H9 (cell line): Measurements from ENCODE around the gene SLC16A6. TPM values are rescaled to one million over a fixed set of nuclear protein-coding genes. Genes with fewer than 3 reads are reported as not detected.

Experiments
- DNase-seq: peaks from one replicate; pipeline ENCODE4 v3.0.0-alpha.2; 2017
- H2AFZ ChIP-seq: one replicate; pipeline ENCODE4 v1.6.1; 2013; ENCODE audit warnings: mild to moderate bottlenecking, low read length, control low read depth, moderate library complexity
- H2AK5ac ChIP-seq: 2 replicates; pipeline ENCODE4 v1.6.1; 2013; ENCODE audit warnings: low read length, control low read depth, mixed read lengths; ENCODE audit not compliant: insufficient read length
- H2BK120ac ChIP-seq: one replicate; pipeline ENCODE4 v1.6.1; 2013; ENCODE audit warnings: low read depth, mild to moderate bottlenecking, low read length, control low read depth, inconsistent platforms; ENCODE audit not compliant: poor library complexity, severe bottlenecking
- H2BK12ac ChIP-seq: 2 replicates; pipeline ENCODE4 v1.6.1; 2013; ENCODE audit warnings: low read length, control low read depth, mixed read lengths, low read depth; ENCODE audit not compliant: insufficient read length
- H2BK15ac ChIP-seq: 2 replicates; pipeline ENCODE4 v1.6.1; 2013; ENCODE audit warnings: low read depth, low read length, control low read depth
- H2BK20ac ChIP-seq: one replicate; pipeline ENCODE4 v1.6.1; 2013; ENCODE audit warnings: low read depth, mild to moderate bottlenecking, low read length, control low read depth, inconsistent platforms; ENCODE audit not compliant: poor library complexity, severe bottlenecking
- H2BK5ac ChIP-seq: 2 replicates; pipeline ENCODE4 v1.6.1; 2013; ENCODE audit warnings: low read length, control low read depth, mixed read lengths; ENCODE audit not compliant: insufficient read length
- H3K14ac ChIP-seq: 2 replicates; pipeline ENCODE4 v1.6.1; 2013; ENCODE audit warnings: low read length, control low read depth; ENCODE audit not compliant: insufficient read depth
- H3K18ac ChIP-seq: 2 replicates; pipeline ENCODE4 v1.6.1; 2013; ENCODE audit warnings: low read depth, mild to moderate bottlenecking, mixed read lengths, low read length, control low read depth; ENCODE audit not compliant: insufficient read length
- H3K23ac ChIP-seq: 2 replicates; pipeline ENCODE4 v1.6.1; 2013; ENCODE audit warnings: low read length, control low read depth, mixed read lengths, low read depth; ENCODE audit not compliant: insufficient read length
- H3K23me2 ChIP-seq: 2 replicates; pipeline ENCODE4 v1.6.1; 2013; ENCODE audit warnings: low read depth, mild to moderate bottlenecking, mixed read lengths, low read length, control low read depth; ENCODE audit not compliant: insufficient read length, poor library complexity, severe bottlenecking
- H3K27ac ChIP-seq: 2 replicates; pipeline ENCODE4 v1.5.1; 2013; ENCODE audit warnings: low read length, control low read depth, mixed read lengths, low read depth; ENCODE audit not compliant: insufficient read length
- H3K27me3 ChIP-seq: 2 replicates; pipeline ENCODE4 v1.6.1; 2013; ENCODE audit warnings: low read length, control low read depth, inconsistent platforms; ENCODE audit not compliant: insufficient read depth
- H3K4ac ChIP-seq: 2 replicates; pipeline ENCODE4 v1.6.1; 2013; ENCODE audit warnings: low read depth, mild to moderate bottlenecking, control low read depth, inconsistent platforms, low read length, moderate library complexity
- H3K4me1 ChIP-seq: 2 replicates; pipeline ENCODE4 v1.6.1; 2013; ENCODE audit warnings: low read length, control low read depth, inconsistent platforms; ENCODE audit not compliant: insufficient read depth
- H3K4me2 ChIP-seq: 2 replicates; pipeline ENCODE4 v1.6.1; 2013; ENCODE audit warnings: low read length, control low read depth, mixed read lengths; ENCODE audit not compliant: insufficient read length, insufficient read depth
- H3K56ac ChIP-seq: 2 replicates; pipeline ENCODE4 v1.6.1; 2013; ENCODE audit warnings: low read depth, mild to moderate bottlenecking, mixed read lengths, low read length, control low read depth; ENCODE audit not compliant: insufficient read length
- H3K79me1 ChIP-seq: 2 replicates; pipeline ENCODE4 v1.6.1; 2013; ENCODE audit warnings: low read depth, mild to moderate bottlenecking, moderate library complexity, low read length, control low read depth, inconsistent platforms; ENCODE audit not compliant: insufficient read depth, poor library complexity, severe bottlenecking
- H3K79me2 ChIP-seq: 2 replicates; pipeline ENCODE4 v1.6.1; 2013; ENCODE audit warnings: low read length, control low read depth, inconsistent platforms; ENCODE audit not compliant: insufficient read depth
- H3K9ac ChIP-seq: 2 replicates; pipeline ENCODE4 v1.6.1; 2013; ENCODE audit warnings: low read length, control low read depth, mixed read lengths; ENCODE audit not compliant: insufficient read length; ENCODE audit errors: extremely low read depth
- H3K9me3 ChIP-seq: one replicate; pipeline ENCODE4 v1.6.1; 2013; ENCODE audit warnings: low read depth, low read length, inconsistent platforms; ENCODE audit not compliant: control insufficient read depth
- H3T11ph ChIP-seq: one replicate; pipeline ENCODE4 v1.6.1; 2013; ENCODE audit warnings: mild to moderate bottlenecking, low read length, control low read depth, inconsistent platforms
- H4K20me1 ChIP-seq: one replicate; pipeline ENCODE4 v1.6.1; 2013; ENCODE audit not compliant: control insufficient read depth, insufficient read length, insufficient read depth
- H4K5ac ChIP-seq: 2 replicates; pipeline ENCODE4 v1.6.1; 2013; ENCODE audit warnings: low read depth, mild to moderate bottlenecking, mixed read lengths, low read length, control low read depth; ENCODE audit not compliant: insufficient read length
- H4K8ac ChIP-seq: replicated peaks from 2 replicates; pipeline ENCODE4 v1.6.1; 2013; ENCODE audit warnings: low read length, control low read depth, mixed read lengths, low read depth; ENCODE audit not compliant: insufficient read length
- H4K91ac ChIP-seq: 2 replicates; pipeline ENCODE4 v1.6.1; 2013; ENCODE audit warnings: low read depth, mild to moderate bottlenecking, moderate library complexity, mixed read lengths, low read length, control low read depth; ENCODE audit not compliant: insufficient read length
- H3K27ac Mint-ChIP-seq, 3 experiments: 2 replicates in 2 of 3; 3 replicates in 1 of 3; pipeline ENCODE4 v1.8.0; 2020 to 2021; ENCODE audit warnings: mixed read lengths in 3 of 3, mild to moderate bottlenecking in 1 of 3, moderate library complexity in 1 of 3
- H3K27me3 Mint-ChIP-seq: 2 replicates; pipeline ENCODE4 v1.8.0; 2021; ENCODE audit warnings: low read depth, mild to moderate bottlenecking, moderate library complexity, mixed read lengths
- H3K36me3 Mint-ChIP-seq, 3 experiments: 2 replicates in 2 of 3; 3 replicates in 1 of 3; pipeline ENCODE4 v1.8.0; 2020 to 2021; ENCODE audit warnings: low read depth in 3 of 3, mixed read lengths in 3 of 3; ENCODE audit not compliant: insufficient read depth in 1 of 3
- H3K4me1 Mint-ChIP-seq, 2 experiments: 2 replicates each; pipeline ENCODE4 v1.8.0; 2020; ENCODE audit warnings: mixed read lengths in 2 of 2
- H3K4me3 Mint-ChIP-seq, 2 experiments: 2 replicates in 1 of 2; 3 replicates in 1 of 2; pipeline ENCODE4 v1.8.0; 2020 to 2021; ENCODE audit warnings: mild to moderate bottlenecking in 2 of 2, mixed read lengths in 2 of 2, moderate library complexity in 1 of 2
- H3K9me3 Mint-ChIP-seq, 2 experiments: 2 replicates in 1 of 2; 3 replicates in 1 of 2; pipeline ENCODE4 v1.8.0; 2020; ENCODE audit warnings: mild to moderate bottlenecking in 2 of 2, mixed read lengths in 2 of 2, moderate library complexity in 1 of 2
- WGBS: extraction: QIAGEN DNeasy Blood & Tissue Kit; methylation state at CpG from one replicate; pipeline ENCODE4 v1.1.7; 2013; ENCODE audit warnings: missing lambda C conversion rate, low lambda C conversion rate, mixed read lengths; ENCODE audit not compliant: insufficient read length; ENCODE audit errors: extremely low coverage; 5-methylcytosine and 5-hydroxymethylcytosine counted together
- total RNA-seq: library from RNA; stranded (reverse); gene quantifications from 2 replicates; pipeline ENCODE4 v1.2.1, GENCODE V29; 2021
- TF ChIP-seq, protein P1 (sequence below): fragments of 200-600 bp; sonication (generic); conservative IDR thresholded peaks from 3 replicates; pipeline ENCODE4 v1.8.0; 2021; ENCODE audit warnings: antibody characterized with exemption, mild to moderate bottlenecking

SLC16A6 gene
- total RNA-seq, 1 experiment from 2014 or later = 0.33 TPM

DNA sequence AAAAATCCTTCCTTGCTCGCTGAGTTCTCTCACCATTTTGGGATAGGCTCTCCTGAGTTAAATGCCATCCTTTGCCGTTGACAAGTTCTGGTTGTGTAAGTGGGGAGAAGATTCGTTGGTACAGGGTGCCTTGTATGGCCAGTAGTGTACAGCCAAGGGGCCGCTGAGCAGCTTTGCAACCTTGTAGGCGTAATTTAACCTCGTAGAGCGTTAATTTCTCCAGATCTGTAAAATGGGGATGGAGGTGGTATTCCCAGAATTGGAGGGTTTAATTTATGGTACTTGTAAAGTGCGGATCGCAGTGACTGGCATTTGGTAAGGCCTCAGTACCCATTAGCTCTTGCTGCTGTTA, 1.7 kb upstream of the SLC16A6 start:
- Histone ChIP-seq H3K79me2 (no peaks in the 10 kb centered on the region), H4K8ac (no peak overlapping the region), H3T11ph (no peak overlapping the region), H3K27ac (no peak overlapping the region), H3K4me1 (peaks cover 2% of the 10 kb centered on the region), H3K56ac (no peak overlapping the region), H3K9ac (no peak overlapping the region), H3K4ac (no peak overlapping the region), H3K9me3 (no peaks in the 10 kb centered on the region), H2BK5ac (no peak overlapping the region), H3K18ac (no peak overlapping the region), H3K23me2 (peaks cover 19% of the 10 kb centered on the region), H2BK20ac (no peak overlapping the region), H2BK15ac (no peak overlapping the region), H4K91ac (no peak overlapping the region), H2AK5ac (no peak overlapping the region), H3K4me2 (peak overlapping the region; percentile 67), H4K5ac (no peak overlapping the region), H3K27me3 (peaks cover 21% of the 10 kb centered on the region; the same call in 1 of the 2 replicates), H3K79me1 (no peaks in the 10 kb centered on the region), H4K20me1 (no peaks in the 10 kb centered on the region), H2AFZ (no peak overlapping the region), H3K23ac (no peak overlapping the region), H3K14ac (no peak overlapping the region), H2BK12ac (no peak overlapping the region), H2BK120ac (no peak overlapping the region)
- no peak for DNase-seq
- Mint-ChIP-seq H3K27me3 (peaks cover 57% of the 10 kb centered on the region), H3K27ac (no peak overlapping the region; a peak in 1 of 7 replicates), H3K4me1 (peaks cover 65 to 68% of the 10 kb centered on the region in 2 experiments), H3K9me3 (no peaks in the 10 kb centered on the region; a peak in 1 of 5 replicates), H3K4me3 (peak overlapping the region; percentile 66 to 85), H3K36me3 (peaks cover 0 to 1% (median 0%) of the 10 kb centered on the region in 3 experiments; a peak in 1 of 7 replicates)
- TF ChIP-seq, protein P1, sequence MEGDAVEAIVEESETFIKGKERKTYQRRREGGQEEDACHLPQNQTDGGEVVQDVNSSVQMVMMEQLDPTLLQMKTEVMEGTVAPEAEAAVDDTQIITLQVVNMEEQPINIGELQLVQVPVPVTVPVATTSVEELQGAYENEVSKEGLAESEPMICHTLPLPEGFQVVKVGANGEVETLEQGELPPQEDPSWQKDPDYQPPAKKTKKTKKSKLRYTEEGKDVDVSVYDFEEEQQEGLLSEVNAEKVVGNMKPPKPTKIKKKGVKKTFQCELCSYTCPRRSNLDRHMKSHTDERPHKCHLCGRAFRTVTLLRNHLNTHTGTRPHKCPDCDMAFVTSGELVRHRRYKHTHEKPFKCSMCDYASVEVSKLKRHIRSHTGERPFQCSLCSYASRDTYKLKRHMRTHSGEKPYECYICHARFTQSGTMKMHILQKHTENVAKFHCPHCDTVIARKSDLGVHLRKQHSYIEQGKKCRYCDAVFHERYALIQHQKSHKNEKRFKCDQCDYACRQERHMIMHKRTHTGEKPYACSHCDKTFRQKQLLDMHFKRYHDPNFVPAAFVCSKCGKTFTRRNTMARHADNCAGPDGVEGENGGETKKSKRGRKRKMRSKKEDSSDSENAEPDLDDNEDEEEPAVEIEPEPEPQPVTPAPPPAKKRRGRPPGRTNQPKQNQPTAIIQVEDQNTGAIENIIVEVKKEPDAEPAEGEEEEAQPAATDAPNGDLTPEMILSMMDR = no peak
- no CpG with 5 or more reads among the region's 9 CpGs for WGBS
